ENCODE results near the gene ATL3. TPM values are rescaled to one million over a fixed set of nuclear protein-coding genes. Genes with fewer than 3 reads are reported as not detected.
A peak's percentile ranks its signal among the peaks of the same experiment; 100 is the strongest.

ATL3 gene
- total and polyA plus RNA-seq, 2 of the 4 experiments (the other 2 are of a cell fraction), result 19.9 to 131 TPM

DNA sequence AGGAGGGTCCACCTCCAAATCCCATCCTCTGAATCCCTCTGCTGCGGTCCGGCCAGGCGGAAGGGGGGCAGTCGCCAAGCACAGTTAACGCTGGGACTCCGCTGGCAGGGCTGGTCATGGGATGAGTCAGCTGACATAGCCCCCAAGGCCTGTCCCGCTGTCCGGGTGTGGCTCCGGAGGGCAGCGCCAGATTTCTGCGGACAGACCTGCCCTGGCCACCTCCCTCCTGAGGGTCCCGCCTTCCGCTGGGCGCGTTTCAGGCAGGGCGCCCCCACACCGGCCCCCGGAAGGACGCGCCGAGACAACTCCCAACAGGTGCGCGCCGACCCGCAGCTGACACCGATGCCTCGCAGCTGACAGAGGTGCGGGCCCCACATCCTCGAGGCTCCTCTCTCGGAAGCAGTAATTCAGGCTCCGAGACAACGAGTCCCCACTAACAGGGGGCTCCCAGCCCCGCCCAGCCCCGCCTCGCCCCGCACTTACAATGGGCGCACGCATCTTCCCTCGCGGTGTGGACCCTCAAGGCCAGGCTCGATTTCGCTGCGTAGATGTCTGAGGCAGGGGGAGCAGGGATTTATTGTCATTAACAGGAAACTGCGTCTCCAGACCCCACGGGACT lies 57.5 kb downstream of the ATL3 start:
- ATAC-seq (ENCODE audit: low read depth), result peak; percentile 25
- WGBS, 2 experiments (ENCODE audit: extremely low coverage in 2 of 2, insufficient read length in 1 of 2), result 4% methylated on average over 21 of the region's 45 CpGs; no CpG with 5 or more reads in 1 of the 2 experiments
- Histone ChIP-seq H2AK5ac (ENCODE audit: low read depth, low read length) (no peak overlapping the region), H2BK15ac (ENCODE audit: low read depth, low read length) (no peak overlapping the region), H2AFZ (replicated peaks; ENCODE audit: low read length, poor library complexity) (peak overlapping the region; percentile 91), H3K36me3 (ENCODE audit: control insufficient read depth, insufficient read depth, low read length) (no peaks in the 10 kb centered on the region), H3K4me2 (ENCODE audit: low read depth, low read length) (peak overlapping the region; percentile 80), H3K14ac (replicated peaks; ENCODE audit: low read depth, low read length) (no peak overlapping the region; the same call in 1 of the 2 replicates), H3K56ac (ENCODE audit: extremely low read depth, insufficient read depth, low read length) (no peak overlapping the region), H2BK5ac (ENCODE audit: low read depth, low read length, poor library complexity, severe bottlenecking) (no peak overlapping the region), H4K20me1 (ENCODE audit: insufficient read depth, low read length) (no peaks in the 10 kb centered on the region), H3K27me3 (ENCODE audit: control insufficient read depth, insufficient read depth, low read length) (0 out of 2 replicates have a peak, but pooled peaks cover 2% of the 10 kb centered on the region), H2AK9ac (replicated peaks; ENCODE audit: low read depth, low read length, poor library complexity) (peak overlapping the region; percentile 71), H2BK120ac (ENCODE audit: low read depth, low read length) (no peak overlapping the region), H3K4ac (ENCODE audit: low read depth, low read length) (no peak overlapping the region), H3K79me1 (ENCODE audit: low read depth in 1 of 2, low read length in 2 of 2) (no peaks in the 10 kb centered on the region), H2BK20ac (ENCODE audit: low read depth, low read length) (no peak overlapping the region), H3K18ac (ENCODE audit: low read depth, low read length) (no peak overlapping the region), H4K8ac (ENCODE audit: low read depth in 2 of 2, low read length in 2 of 2) (peak overlapping the region in 1 of 2 experiments; percentile 39; a peak in 1 of 4 replicates), H4K5ac (ENCODE audit: low read depth, low read length) (no peak overlapping the region), H3K9ac (ENCODE audit: low read depth, low read length) (peak overlapping the region; percentile 25; the same call in 1 of the 2 replicates), H3K9me1 (ENCODE audit: insufficient read depth, low read length) (no peaks in the 10 kb centered on the region), H3K27ac (ENCODE audit: insufficient read depth, low read length) (no peak overlapping the region), H3K4me3 (ENCODE audit: insufficient read depth, low read depth, low read length) (peak overlapping the region; percentile 61), H3K4me1 (ENCODE audit: control insufficient read depth, insufficient read depth, low read length) (peaks cover 6% of the 10 kb centered on the region; the same call in 1 of the 2 replicates), H3K9me3 (ENCODE audit: control insufficient read depth, insufficient read depth, low read length) (no peaks in the 10 kb centered on the region), H4K91ac (ENCODE audit: insufficient read depth, low read depth, low read length) (no peak overlapping the region), H3K23ac (ENCODE audit: low read depth, low read length) (no peak overlapping the region)
- TF ChIP-seq CEBPB (IDR thresholded peaks at IDR 0.05; ENCODE audit: low read depth, low read length) (no peak), POLR2A (IDR thresholded peaks at IDR 0.05; ENCODE audit: low read depth, low read length) (no peak), RFX5 (IDR thresholded peaks at IDR 0.05; ENCODE audit: low read depth, low read length) (no peak)
- TF ChIP-seq, protein P1, sequence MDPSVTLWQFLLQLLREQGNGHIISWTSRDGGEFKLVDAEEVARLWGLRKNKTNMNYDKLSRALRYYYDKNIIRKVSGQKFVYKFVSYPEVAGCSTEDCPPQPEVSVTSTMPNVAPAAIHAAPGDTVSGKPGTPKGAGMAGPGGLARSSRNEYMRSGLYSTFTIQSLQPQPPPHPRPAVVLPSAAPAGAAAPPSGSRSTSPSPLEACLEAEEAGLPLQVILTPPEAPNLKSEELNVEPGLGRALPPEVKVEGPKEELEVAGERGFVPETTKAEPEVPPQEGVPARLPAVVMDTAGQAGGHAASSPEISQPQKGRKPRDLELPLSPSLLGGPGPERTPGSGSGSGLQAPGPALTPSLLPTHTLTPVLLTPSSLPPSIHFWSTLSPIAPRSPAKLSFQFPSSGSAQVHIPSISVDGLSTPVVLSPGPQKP (IDR thresholded peaks at IDR 0.05; ENCODE audit: borderline replicate concordance, low read depth, low read length), result no peak
- TF ChIP-seq, protein P2, sequence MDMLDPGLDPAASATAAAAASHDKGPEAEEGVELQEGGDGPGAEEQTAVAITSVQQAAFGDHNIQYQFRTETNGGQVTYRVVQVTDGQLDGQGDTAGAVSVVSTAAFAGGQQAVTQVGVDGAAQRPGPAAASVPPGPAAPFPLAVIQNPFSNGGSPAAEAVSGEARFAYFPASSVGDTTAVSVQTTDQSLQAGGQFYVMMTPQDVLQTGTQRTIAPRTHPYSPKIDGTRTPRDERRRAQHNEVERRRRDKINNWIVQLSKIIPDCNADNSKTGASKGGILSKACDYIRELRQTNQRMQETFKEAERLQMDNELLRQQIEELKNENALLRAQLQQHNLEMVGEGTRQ (IDR thresholded peaks at IDR 0.05; ENCODE audit: low read depth, low read length), result peak; percentile 36; the same call in 1 of the 2 replicates
- dilution Hi-C loops (cut with HindIII; ENCODE audit: low sequenced_read_pairs, unreplicated experiment), result no loop called here
- CTCF ChIA-PET, result no interaction called here
- in situ Hi-C loops (cut with MboI; ENCODE audit: low sequenced_read_pairs), result no loop called here
- no TSS peak for BruUV-seq (replicated peaks)
- no peak for DNase-seq
- POLR2A ChIA-PET (ENCODE audit: unreplicated experiment), result no interaction called here
- intact Hi-C loops (cut with micrococcal nuclease), result no loop called here
